ENCODE measurements around the gene ARHGAP15. TPM values are rescaled to one million over a fixed set of nuclear protein-coding genes. Genes with fewer than 3 reads are reported as not detected.

The ARHGAP15 gene
- total RNA-seq, 1 experiment from 2014 or later = 0.42 TPM

- no peaks in the 10 kb centered on the region for H3K36me3 ChIP-seq (ENCODE audit: control insufficient read depth in 1 of 2, insufficient read depth in 2 of 2, low read length in 2 of 2)
- DNase-seq (ENCODE audit: low read depth, low spot score) (no peak), ATAC-seq (no peak)
- no peaks in the 10 kb centered on the region for H3K9me3 ChIP-seq (ENCODE audit: control insufficient read depth in 1 of 2, insufficient read depth in 1 of 2, low read depth in 1 of 2, low read length in 2 of 2)
- no peak overlapping the region for H3K27ac ChIP-seq (ENCODE audit: low read depth, low read length)
- H3K4me3 ChIP-seq (replicated peaks in 1 of 2; ENCODE audit: low read depth in 1 of 2, low read length in 2 of 2) = no peak overlapping the region
- TF ChIP-seq ELF1 (IDR thresholded peaks at IDR 0.05; ENCODE audit: borderline replicate concordance, low read depth) = no peak
- TF ChIP-seq EZH2phosphoT487 (IDR thresholded peaks at IDR 0.05; ENCODE audit: borderline replicate concordance) = no peak
- TF ChIP-seq POLR2AphosphoS5 (IDR thresholded peaks at IDR 0.05; ENCODE audit: low read depth, low read length) = no peak
- no peak for TF ChIP-seq EZH2 (IDR thresholded peaks at IDR 0.05)
- TF ChIP-seq CEBPB (IDR thresholded peaks at IDR 0.05; ENCODE audit: low read depth) = no peak
- no peak for TF ChIP-seq FOSL1 (IDR thresholded peaks at IDR 0.05; ENCODE audit: low read depth)
- no peak for TF ChIP-seq MAX (IDR thresholded peaks at IDR 0.05)
- no peak for TF ChIP-seq REST (IDR thresholded peaks at IDR 0.05; ENCODE audit: low read depth)
- TF ChIP-seq YY1 (IDR thresholded peaks at IDR 0.05; ENCODE audit: extremely low read depth, insufficient replicate concordance, low read depth, low read length) = no peak
- no peak for TF ChIP-seq ZBTB33 (IDR thresholded peaks at IDR 0.05; ENCODE audit: extremely low read depth, insufficient replicate concordance, low read length)
- no peak for TF ChIP-seq CBX3 (IDR thresholded peaks at IDR 0.05; ENCODE audit: low read depth)
- TF ChIP-seq POLR2A (IDR thresholded peaks at IDR 0.05; ENCODE audit: borderline replicate concordance, extremely low read depth, insufficient read depth, insufficient read length) = no peak
- no peak for TF ChIP-seq CTCF (IDR thresholded peaks at IDR 0.05 in 2 of 3, conservative IDR thresholded peaks at IDR 0.05 in 1 of 3; ENCODE audit: borderline replicate concordance in 1 of 3, insufficient read depth in 1 of 3, low read depth in 2 of 3, low read length in 2 of 3)
- TF ChIP-seq RAD21 (IDR thresholded peaks at IDR 0.05; ENCODE audit: low read depth) = no peak
- TF ChIP-seq SIN3A (IDR thresholded peaks at IDR 0.05; ENCODE audit: low read depth) = no peak
- no peak for TF ChIP-seq ZNF274 (IDR thresholded peaks at IDR 0.05; ENCODE audit: low read depth, low read length)
- no peak for TF ChIP-seq ZFX (IDR thresholded peaks at IDR 0.05)
- no peak for TF ChIP-seq EGR1 (IDR thresholded peaks at IDR 0.05; ENCODE audit: low read depth)
- H2AFZ ChIP-seq (ENCODE audit: low read depth, low read length, poor library complexity, severe bottlenecking) = no peak overlapping the region
- ChIA-PET CTCF (no interaction called here), POLR2A (no interaction called here), RAD21 (ENCODE audit: low non-redundant PET in 1 of 2, low total read pairs in 2 of 2, uncharacterized antibody in 2 of 2, unreplicated experiment in 2 of 2) (no interaction called here)
- no peaks in the 10 kb centered on the region for H3K4me1 ChIP-seq (ENCODE audit: control insufficient read depth in 1 of 2, insufficient read depth in 2 of 2, low read length in 2 of 2)
- H3K4me2 ChIP-seq (ENCODE audit: low read length) = no peak overlapping the region
- H3K9ac ChIP-seq (ENCODE audit: low read length) = no peak overlapping the region
- H3K79me2 ChIP-seq (ENCODE audit: insufficient read depth, low read length) = no peaks in the 10 kb centered on the region
- H3K9me2 ChIP-seq (ENCODE audit: insufficient read depth) = no peaks in the 10 kb centered on the region
- H4K20me1 ChIP-seq (ENCODE audit: insufficient read depth) = no peaks in the 10 kb centered on the region
- intact Hi-C loops (cut with micrococcal nuclease) = no loop called here
- BruUV-seq (replicated peaks) = no TSS peak
- 0 out of 2 replicates have a peak, but pooled peaks cover 6% of the 10 kb centered on the region for H3K27me3 ChIP-seq (ENCODE audit: insufficient read depth, low read length)
Measured at GRCh38 chr2:143600116-143600515, 470.9 kb downstream of the ARHGAP15 start.
